Endothelial cell (in vitro differentiated cells): ENCODE measurements around the gene CTBP2. TPM values are rescaled to one million over a fixed set of nuclear protein-coding genes. Genes with fewer than 3 reads are reported as not detected.
"Not testable (repeated sequence)": the region's sequence is repeated elsewhere in the genome, so short reads cannot be mapped to it uniquely, and the experiment has no call there.

Experiments
- DNase-seq: peaks from one replicate; pipeline ENCODE4 v3.0.0; 2021; ENCODE audit warnings: low spot score
- H3K27ac Mint-ChIP-seq: one replicate; pipeline ENCODE4 v1.8.0; 2021; ENCODE audit warnings: mixed read lengths, inconsistent platforms; ENCODE audit not compliant: unreplicated experiment
- H3K27me3 Mint-ChIP-seq: one replicate; pipeline ENCODE4 v1.8.0; 2021; ENCODE audit warnings: mild to moderate bottlenecking, moderate library complexity, mixed read lengths, inconsistent platforms; ENCODE audit not compliant: unreplicated experiment
- H3K36me3 Mint-ChIP-seq: one replicate; pipeline ENCODE4 v1.8.0; 2021; ENCODE audit warnings: mild to moderate bottlenecking, low read depth, mixed read lengths, inconsistent platforms; ENCODE audit not compliant: unreplicated experiment
- H3K4me1 Mint-ChIP-seq: one replicate; pipeline ENCODE4 v1.8.0; 2021; ENCODE audit warnings: mild to moderate bottlenecking, mixed read lengths, inconsistent platforms; ENCODE audit not compliant: unreplicated experiment
- H3K4me3 Mint-ChIP-seq: one replicate; pipeline ENCODE4 v1.8.0; 2021; ENCODE audit warnings: mild to moderate bottlenecking, mixed read lengths, inconsistent platforms; ENCODE audit not compliant: unreplicated experiment
- H3K9me3 Mint-ChIP-seq: one replicate; pipeline ENCODE4 v1.8.0; 2021; ENCODE audit warnings: mixed read lengths, inconsistent platforms; ENCODE audit not compliant: unreplicated experiment
- total RNA-seq: library from RNA; stranded (reverse); fragmentation: NEBNext Ultra II Directional; extraction: Animal tissue kit (Norgen Biotek cat#: 25700); gene quantifications from one replicate; pipeline ENCODE4 v1.2.1, GENCODE V29; 2021; ENCODE audit not compliant: unreplicated experiment
- TF ChIP-seq, protein P1 (sequence below): fragments of 200-600 bp; sonication (generic); IDR thresholded peaks from one replicate; pipeline ENCODE4 v1.5.0; 2021; ENCODE audit warnings: antibody characterized with exemption; ENCODE audit not compliant: unreplicated experiment

The CTBP2 gene
- total RNA-seq, 1 donor from 2014 or later, result 145 TPM

DNA sequence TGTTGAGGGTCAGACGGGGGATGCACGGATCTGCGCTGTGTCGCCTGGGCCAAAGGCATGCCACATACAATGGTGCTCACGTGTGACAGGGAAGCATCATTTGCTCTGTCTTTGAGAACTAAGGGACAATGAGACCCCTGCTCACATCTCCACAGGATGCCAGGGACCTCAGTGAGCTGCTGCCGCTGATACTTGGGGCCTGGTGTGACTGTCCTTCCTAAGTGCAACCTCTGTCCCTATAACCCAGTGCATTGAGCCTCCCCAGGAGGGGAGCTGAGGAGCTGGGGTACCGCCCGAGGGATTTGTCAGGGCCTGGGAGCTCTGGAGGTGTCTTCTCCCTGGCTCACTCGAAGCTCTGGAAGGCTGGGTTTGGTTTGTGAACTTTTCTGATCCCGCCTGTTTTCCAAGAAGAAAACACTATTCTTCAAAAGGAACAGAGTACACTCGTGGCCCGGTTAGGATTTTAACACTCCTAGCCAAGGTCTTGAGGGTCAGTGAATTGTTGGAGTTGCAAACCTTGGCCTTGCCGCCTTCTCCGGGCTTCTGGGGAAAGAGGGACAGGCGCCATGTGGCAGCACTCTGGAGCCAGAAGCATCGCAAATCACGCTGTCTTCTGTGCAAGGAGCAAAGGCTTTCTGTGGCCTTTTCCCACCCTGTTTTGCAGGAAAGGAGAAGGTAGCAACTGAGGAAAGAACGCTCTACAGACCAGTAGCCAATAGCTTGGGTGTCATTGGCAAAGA is 26.2 kb upstream of the CTBP2 start:
- no peak overlapping the region for H3K4me3 Mint-ChIP-seq
- H3K4me1 Mint-ChIP-seq, result peaks cover 21% of the 10 kb centered on the region
- H3K9me3 Mint-ChIP-seq, result no peaks in the 10 kb centered on the region
- TF ChIP-seq, protein P1, sequence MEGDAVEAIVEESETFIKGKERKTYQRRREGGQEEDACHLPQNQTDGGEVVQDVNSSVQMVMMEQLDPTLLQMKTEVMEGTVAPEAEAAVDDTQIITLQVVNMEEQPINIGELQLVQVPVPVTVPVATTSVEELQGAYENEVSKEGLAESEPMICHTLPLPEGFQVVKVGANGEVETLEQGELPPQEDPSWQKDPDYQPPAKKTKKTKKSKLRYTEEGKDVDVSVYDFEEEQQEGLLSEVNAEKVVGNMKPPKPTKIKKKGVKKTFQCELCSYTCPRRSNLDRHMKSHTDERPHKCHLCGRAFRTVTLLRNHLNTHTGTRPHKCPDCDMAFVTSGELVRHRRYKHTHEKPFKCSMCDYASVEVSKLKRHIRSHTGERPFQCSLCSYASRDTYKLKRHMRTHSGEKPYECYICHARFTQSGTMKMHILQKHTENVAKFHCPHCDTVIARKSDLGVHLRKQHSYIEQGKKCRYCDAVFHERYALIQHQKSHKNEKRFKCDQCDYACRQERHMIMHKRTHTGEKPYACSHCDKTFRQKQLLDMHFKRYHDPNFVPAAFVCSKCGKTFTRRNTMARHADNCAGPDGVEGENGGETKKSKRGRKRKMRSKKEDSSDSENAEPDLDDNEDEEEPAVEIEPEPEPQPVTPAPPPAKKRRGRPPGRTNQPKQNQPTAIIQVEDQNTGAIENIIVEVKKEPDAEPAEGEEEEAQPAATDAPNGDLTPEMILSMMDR, result no peak
- DNase-seq, result no peak
- no peak overlapping the region for H3K27ac Mint-ChIP-seq
- H3K36me3 Mint-ChIP-seq, result peaks cover 3% of the 10 kb centered on the region
- no peaks in the 10 kb centered on the region for H3K27me3 Mint-ChIP-seq

DNA sequence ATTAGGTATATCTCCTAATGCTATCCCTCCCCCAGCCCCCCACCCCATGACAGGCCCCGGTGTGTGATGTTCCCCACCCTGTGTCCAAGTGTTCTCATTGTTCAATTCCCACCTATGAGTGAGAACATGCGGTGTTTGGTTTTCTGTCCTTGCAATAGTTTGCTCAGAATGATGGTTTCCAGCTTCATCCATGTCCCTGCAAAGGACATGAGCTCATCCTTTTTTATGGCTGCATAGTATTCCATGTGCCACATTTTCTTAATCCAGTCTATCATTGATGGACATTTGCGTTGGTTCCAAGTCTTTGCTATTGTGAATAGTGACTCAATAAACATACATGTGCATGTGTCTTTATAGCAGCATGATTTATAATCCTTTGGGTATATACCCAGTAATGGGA is 18.7 kb upstream of the CTBP2 start:
- H3K36me3 Mint-ChIP-seq, H3K9me3 Mint-ChIP-seq, DNase-seq, H3K4me1 Mint-ChIP-seq, H3K4me3 Mint-ChIP-seq, H3K27me3 Mint-ChIP-seq, H3K27ac Mint-ChIP-seq: not testable (repeated sequence)

DNA sequence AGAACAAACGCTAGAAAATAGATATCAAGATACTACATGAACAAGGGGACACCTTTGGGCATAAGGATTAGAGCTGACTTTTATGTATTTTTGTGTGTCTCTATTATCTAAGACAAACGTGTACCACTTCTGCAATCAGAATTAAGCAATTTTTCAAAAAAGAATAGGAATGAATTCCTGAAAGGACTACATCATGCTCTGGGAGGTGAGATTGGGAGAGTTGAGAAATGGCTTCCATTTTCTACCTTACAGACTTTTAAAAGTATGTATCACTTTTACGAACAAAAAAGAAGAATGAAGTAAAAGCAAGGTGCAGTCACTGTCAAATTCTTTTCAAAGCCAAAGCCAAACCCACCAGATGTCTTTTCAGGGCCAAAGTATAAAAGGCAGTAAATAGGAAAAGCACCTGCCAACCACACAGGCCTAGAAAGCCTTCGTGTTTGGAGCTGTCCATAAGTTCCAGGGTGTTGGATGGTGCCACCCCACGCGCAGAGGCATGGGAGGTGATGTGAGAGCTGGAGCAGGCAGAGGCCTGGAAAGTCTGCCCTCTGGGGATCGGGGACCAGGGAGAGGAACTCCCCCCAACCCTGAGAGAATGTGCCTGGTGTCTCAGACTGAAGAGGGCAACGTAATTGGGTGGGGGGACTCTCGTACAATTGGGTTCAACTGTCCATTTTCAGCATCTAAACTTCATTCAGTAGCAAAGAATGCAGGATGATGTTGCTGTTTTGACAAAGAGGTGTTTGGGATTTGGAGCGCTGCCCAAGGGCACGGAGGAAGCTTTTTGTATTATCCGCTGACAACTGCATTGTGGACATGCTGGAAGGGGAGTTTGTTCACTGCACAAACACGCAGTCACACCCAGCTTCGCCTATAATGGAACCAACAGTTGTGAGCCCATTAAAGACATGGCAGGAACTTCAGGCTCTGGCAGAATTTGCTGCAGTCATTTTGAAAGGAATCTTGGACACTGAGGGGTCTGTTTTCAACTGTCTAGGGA is 17.6 kb upstream of the CTBP2 start:
- DNase-seq, result no peak
- H3K27me3 Mint-ChIP-seq, result no peaks in the 10 kb centered on the region
- peaks cover 7% of the 10 kb centered on the region for H3K4me1 Mint-ChIP-seq
- H3K9me3 Mint-ChIP-seq, result no peaks in the 10 kb centered on the region
- H3K36me3 Mint-ChIP-seq, result no peaks in the 10 kb centered on the region
- no peak overlapping the region for H3K4me3 Mint-ChIP-seq
- no peak overlapping the region for H3K27ac Mint-ChIP-seq
- TF ChIP-seq, protein P1, result no peak

DNA sequence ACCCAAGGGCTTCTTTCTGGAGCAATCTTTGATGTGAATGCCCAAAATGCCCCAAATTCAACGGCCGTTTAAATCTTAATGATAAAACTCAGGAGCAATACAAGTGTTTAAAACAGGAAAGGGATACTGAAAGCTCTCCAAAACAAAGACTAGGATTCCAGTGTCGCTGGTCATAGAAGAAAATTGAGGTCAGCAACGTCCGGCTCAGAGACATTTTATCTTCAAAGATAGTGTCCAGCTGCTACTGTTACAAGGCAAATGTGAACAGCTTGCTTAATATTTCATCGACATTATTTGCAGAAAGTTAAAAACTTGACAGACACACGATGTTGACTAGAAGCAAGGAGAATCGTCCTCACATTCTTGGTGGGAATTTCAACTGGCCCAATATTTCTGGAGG is 15.4 kb upstream of the CTBP2 start:
- no peaks in the 10 kb centered on the region for H3K9me3 Mint-ChIP-seq
- H3K36me3 Mint-ChIP-seq, result no peaks in the 10 kb centered on the region
- no peak overlapping the region for H3K4me3 Mint-ChIP-seq
- DNase-seq, result no peak
- H3K27ac Mint-ChIP-seq, result no peak overlapping the region
- TF ChIP-seq, protein P1, result no peak
- peaks cover 7% of the 10 kb centered on the region for H3K4me1 Mint-ChIP-seq
- no peaks in the 10 kb centered on the region for H3K27me3 Mint-ChIP-seq

DNA sequence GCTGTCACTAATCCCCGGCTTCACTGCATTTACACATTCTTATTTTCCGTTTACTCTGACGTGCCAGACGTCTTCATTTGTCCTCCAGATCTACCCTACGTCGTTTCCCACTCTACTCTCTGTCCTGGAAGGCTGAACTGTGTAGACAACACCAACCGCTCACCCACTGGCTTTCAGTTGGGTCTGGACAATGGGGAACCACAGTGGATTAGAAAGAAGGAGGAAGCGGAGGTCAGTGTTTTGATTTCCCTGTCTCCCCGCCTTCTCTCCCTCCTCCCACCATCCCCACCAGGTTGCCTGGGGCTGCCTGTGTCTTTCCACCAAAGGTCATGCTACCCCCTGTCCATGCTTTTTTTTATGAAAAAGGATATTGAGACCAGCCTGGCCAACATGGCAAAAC is 14.0 kb upstream of the CTBP2 start:
- H3K27ac Mint-ChIP-seq, result no peak overlapping the region
- H3K9me3 Mint-ChIP-seq, result no peaks in the 10 kb centered on the region
- peaks cover 7% of the 10 kb centered on the region for H3K4me1 Mint-ChIP-seq
- H3K36me3 Mint-ChIP-seq, result no peaks in the 10 kb centered on the region
- no peaks in the 10 kb centered on the region for H3K27me3 Mint-ChIP-seq
- DNase-seq, result no peak
- no peak overlapping the region for H3K4me3 Mint-ChIP-seq
- TF ChIP-seq, protein P1, result no peak
